Prostate gland (tissue), 2 donors: ENCODE data around the gene TBC1D21. TPM values are rescaled to one million over a fixed set of nuclear protein-coding genes. Genes with fewer than 3 reads are reported as not detected.

Experiments
- DNase-seq: peaks from one replicate; pipeline ENCODE4 v3.0.0-alpha.2; 2019; ENCODE audit warnings: low spot score
- H3K27ac ChIP-seq, 2 donors: fragments of 200-600 bp; sonication (generic); 2 replicates each; pipeline ENCODE4 v1.5.1; 2017 to 2019
- H3K27me3 ChIP-seq: fragments of 200-600 bp; sonication (generic); replicated peaks from 2 replicates; pipeline ENCODE4 v1.5.1; 2019; ENCODE audit not compliant: insufficient read depth
- H3K36me3 ChIP-seq, 2 donors: fragments of 200-600 bp; sonication (generic); 1 replicate in 1 of 2; 2 replicates in 1 of 2; pipeline versions ENCODE4 v1.5.1 to v1.8.1; 2017 to 2019
- H3K4me1 ChIP-seq: fragments of 200-600 bp; sonication (generic); replicated peaks from 2 replicates; pipeline ENCODE4 v1.5.1; 2019
- H3K4me3 ChIP-seq, 2 donors: fragments of 200-600 bp; sonication (generic); 2 replicates each; pipeline ENCODE4 v1.5.1; 2017 to 2019
- H3K9me3 ChIP-seq: fragments of 200-600 bp; sonication (generic); 2 replicates; pipeline ENCODE4 v1.5.1; 2017
- POLR2A ChIP-seq: fragments of 450-650 bp; IDR thresholded peaks from one replicate; pipeline ENCODE4 v1.6.1; 2016; ENCODE audit warnings: antibody characterized with exemption, mild to moderate bottlenecking
- POLR2AphosphoS5 ChIP-seq: sonication (generic); formaldehyde crosslinking; IDR thresholded peaks from one replicate; pipeline ENCODE4 v1.6.1; 2017; ENCODE audit warnings: antibody characterized with exemption
- WGBS: methylation state at CpG from one replicate; pipeline ENCODE4 v1.1.5; 2018; 5-methylcytosine and 5-hydroxymethylcytosine counted together
- intact Hi-C: fragments of 100-400 bp; cut with DNase I; formaldehyde crosslinking; loops from one replicate; pipeline ENCODE4 v1.14.2; 2022
- total RNA-seq, 2 donors: library from RNA; depleted of rRNA; stranded (reverse); fragments of >200 nt; gene quantifications; one replicate each; pipeline ENCODE4 v1.1.0, GENCODE V29; 2016
- TF ChIP-seq, protein P1 (sequence below), 4 experiments: fragments of 200-600 bp in 2 of 4; fragments of 450-650 bp in 2 of 4; sonication (generic) in 2 of 4; IDR thresholded peaks; 1 replicate in 3 of 4; 2 replicates in 1 of 4; pipeline ENCODE4 v1.5.1; 2016 to 2019; ENCODE audit warnings: antibody characterized with exemption in 4 of 4, mild to moderate bottlenecking in 2 of 4, moderate library complexity in 2 of 4

TBC1D21 gene
- total RNA-seq, 2 donors from 2014 or later = 1.4 TPM; not detected in 1

- no peak overlapping the region for H3K27ac ChIP-seq
- no peak for TF ChIP-seq POLR2A
- H3K9me3 ChIP-seq = no peaks in the 10 kb centered on the region
- DNase-seq = no peak
- 80% methylated on average over 3 of the region's 3 CpGs for WGBS
- H3K4me1 ChIP-seq = no peaks in the 10 kb centered on the region
- H3K27me3 ChIP-seq = no peaks in the 10 kb centered on the region
- no peaks in the 10 kb centered on the region for H3K36me3 ChIP-seq
- no peak overlapping the region for H3K4me3 ChIP-seq
- intact Hi-C loops = no loop called here
Observed at GRCh38 chr15:73836845-73837244, 36.5 kb upstream of the TBC1D21 start.

DNA sequence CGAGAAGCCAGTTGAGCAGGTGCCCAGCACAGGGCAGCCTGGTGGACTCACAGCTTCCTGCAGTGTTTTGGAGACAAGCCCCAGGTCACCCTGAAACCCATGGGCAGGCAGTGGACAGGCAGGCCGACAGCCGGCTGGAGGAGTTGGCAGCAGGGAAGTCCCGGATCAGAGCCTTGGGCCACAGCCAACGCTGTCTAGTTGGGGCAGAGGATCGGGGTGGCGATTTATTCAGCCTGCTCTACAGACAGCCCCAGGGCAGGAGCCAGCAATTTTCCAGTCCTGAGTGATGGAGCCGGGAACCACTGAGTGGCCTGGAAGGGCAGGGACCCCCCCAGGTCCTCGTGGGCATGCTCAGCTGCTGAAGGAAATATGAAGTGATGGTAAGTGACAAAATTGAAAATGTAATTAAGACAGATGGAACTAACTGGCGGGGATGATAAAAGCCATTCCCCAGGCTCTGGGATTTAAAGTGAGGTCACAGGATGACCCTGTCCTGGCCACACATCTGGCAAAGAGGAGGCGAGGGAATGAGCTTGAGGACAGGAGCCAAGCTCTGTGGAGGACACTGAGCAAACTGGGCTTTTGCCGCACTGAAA, 34.4 kb upstream of the TBC1D21 start:
- intact Hi-C loops = no loop called here
- 23% methylated on average over 10 of the region's 12 CpGs for WGBS
- Histone ChIP-seq H3K4me1 (no peaks in the 10 kb centered on the region), H3K4me3 (no peak overlapping the region), H3K9me3 (no peaks in the 10 kb centered on the region), H3K27ac (no peak overlapping the region), H3K36me3 (no peaks in the 10 kb centered on the region), H3K27me3 (no peaks in the 10 kb centered on the region)
- DNase-seq = peak; percentile 26
- TF ChIP-seq, protein P1, sequence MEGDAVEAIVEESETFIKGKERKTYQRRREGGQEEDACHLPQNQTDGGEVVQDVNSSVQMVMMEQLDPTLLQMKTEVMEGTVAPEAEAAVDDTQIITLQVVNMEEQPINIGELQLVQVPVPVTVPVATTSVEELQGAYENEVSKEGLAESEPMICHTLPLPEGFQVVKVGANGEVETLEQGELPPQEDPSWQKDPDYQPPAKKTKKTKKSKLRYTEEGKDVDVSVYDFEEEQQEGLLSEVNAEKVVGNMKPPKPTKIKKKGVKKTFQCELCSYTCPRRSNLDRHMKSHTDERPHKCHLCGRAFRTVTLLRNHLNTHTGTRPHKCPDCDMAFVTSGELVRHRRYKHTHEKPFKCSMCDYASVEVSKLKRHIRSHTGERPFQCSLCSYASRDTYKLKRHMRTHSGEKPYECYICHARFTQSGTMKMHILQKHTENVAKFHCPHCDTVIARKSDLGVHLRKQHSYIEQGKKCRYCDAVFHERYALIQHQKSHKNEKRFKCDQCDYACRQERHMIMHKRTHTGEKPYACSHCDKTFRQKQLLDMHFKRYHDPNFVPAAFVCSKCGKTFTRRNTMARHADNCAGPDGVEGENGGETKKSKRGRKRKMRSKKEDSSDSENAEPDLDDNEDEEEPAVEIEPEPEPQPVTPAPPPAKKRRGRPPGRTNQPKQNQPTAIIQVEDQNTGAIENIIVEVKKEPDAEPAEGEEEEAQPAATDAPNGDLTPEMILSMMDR (IDR thresholded peaks at IDR 0.05) = no peak
- no peak for TF ChIP-seq POLR2AphosphoS5
- no peak for TF ChIP-seq POLR2A

GRCh38 chr15:73839699-73840377, 33.5 kb upstream of the TBC1D21 start:
- no peak for DNase-seq
- WGBS = 87% methylated on average over 8 of the region's 8 CpGs

GRCh38 chr15:73840771-73841170, 32.6 kb upstream of the TBC1D21 start:
- H3K36me3 ChIP-seq = no peaks in the 10 kb centered on the region
- H3K4me3 ChIP-seq = no peak overlapping the region
- 88% methylated on average over 8 of the region's 8 CpGs for WGBS
- TF ChIP-seq, protein P1 (IDR thresholded peaks at IDR 0.05) = no peak
- no peak for TF ChIP-seq POLR2A
- TF ChIP-seq POLR2AphosphoS5 = no peak
- intact Hi-C loops = no loop called here
- DNase-seq = no peak
- H3K27ac ChIP-seq = no peak overlapping the region
- H3K27me3 ChIP-seq = no peaks in the 10 kb centered on the region
- no peaks in the 10 kb centered on the region for H3K9me3 ChIP-seq
- no peaks in the 10 kb centered on the region for H3K4me1 ChIP-seq

More at GRCh38 chr15:73839699-73840377, 33.5 kb upstream of the TBC1D21 start:
- intact Hi-C loops = no loop called here
- no peaks in the 10 kb centered on the region for H3K27me3 ChIP-seq
- H3K4me3 ChIP-seq = no peak overlapping the region
- TF ChIP-seq, protein P1 (IDR thresholded peaks at IDR 0.05) = no peak
- TF ChIP-seq POLR2AphosphoS5 (no peak), POLR2A (no peak)
- no peak overlapping the region for H3K27ac ChIP-seq
- H3K4me1 ChIP-seq = no peaks in the 10 kb centered on the region
- H3K36me3 ChIP-seq = no peaks in the 10 kb centered on the region
- H3K9me3 ChIP-seq = no peaks in the 10 kb centered on the region

- TF ChIP-seq, protein P1 (IDR thresholded peaks at IDR 0.05) = no peak
- TF ChIP-seq POLR2A (no peak), POLR2AphosphoS5 (no peak)
- Histone ChIP-seq H3K27me3 (peaks cover 2% of the 10 kb centered on the region), H3K4me3 (no peak overlapping the region), H3K36me3 (no peaks in the 10 kb centered on the region), H3K27ac (no peak overlapping the region), H3K4me1 (no peaks in the 10 kb centered on the region), H3K9me3 (no peaks in the 10 kb centered on the region)
- 46% methylated on average over 17 of the region's 17 CpGs for WGBS
- intact Hi-C loops = no loop called here
- no peak for DNase-seq
Observed at GRCh38 chr15:73841756-73842725, 31.3 kb upstream of the TBC1D21 start.
